ENCODE measurements around the gene CCNF.

GRCh38 chr16:2468233-2468724 is 39.0 kb downstream of the CCNF start:
- no peak for TF ChIP-seq CTCF (IDR thresholded peaks at IDR 0.05; ENCODE audit: low read length)
- TF ChIP-seq EZH2 (IDR thresholded peaks at IDR 0.05; ENCODE audit: borderline replicate concordance, low read length) = no peak
